Small intestine (tissue), 7 donors: ENCODE measurements around the gene BST1. TPM values are rescaled to one million over a fixed set of nuclear protein-coding genes. Genes with fewer than 3 reads are reported as not detected.

Experiments
- DNase-seq, 2 donors: peaks; one replicate each; pipeline versions ENCODE4 v3.0.0 to v3.0.0-alpha.2; 2013
- FAIRE-seq: peaks from 2 replicates; lab custom pipeline; 2012; peaks lifted over from hg19 to GRCh38; lab: Jason Lieb, UNC
- H3K27ac ChIP-seq, 3 donors: one replicate each; pipeline ENCODE4 v1.5.1; 2013; ENCODE audit warnings: low read length in 2 of 3, mild to moderate bottlenecking in 2 of 3, control low read depth in 1 of 3, inconsistent platforms in 1 of 3, low read depth in 1 of 3, moderate library complexity in 1 of 3
- H3K27me3 ChIP-seq, 3 donors: one replicate each; pipeline ENCODE4 v1.6.1; 2013; ENCODE audit warnings: low read length in 3 of 3, inconsistent platforms in 1 of 3; ENCODE audit not compliant: control insufficient read depth in 3 of 3, insufficient read depth in 3 of 3
- H3K36me3 ChIP-seq, 3 donors: one replicate each; pipeline ENCODE4 v1.6.1; 2013; ENCODE audit warnings: low read length in 3 of 3, inconsistent platforms in 1 of 3, low read depth in 1 of 3, mild to moderate bottlenecking in 1 of 3, moderate library complexity in 1 of 3; ENCODE audit not compliant: control insufficient read depth in 3 of 3, insufficient read depth in 2 of 3
- H3K4me1 ChIP-seq, 3 donors: one replicate each; pipeline ENCODE4 v1.6.1; 2013; ENCODE audit warnings: low read length in 2 of 3, inconsistent platforms in 1 of 3, low read depth in 1 of 3, mild to moderate bottlenecking in 1 of 3, moderate library complexity in 1 of 3; ENCODE audit not compliant: control insufficient read depth in 3 of 3, insufficient read depth in 2 of 3
- H3K4me3 ChIP-seq, 3 donors: one replicate each; pipeline ENCODE4 v1.5.1; 2013; ENCODE audit warnings: low read length in 3 of 3, control low read depth in 1 of 3, inconsistent platforms in 1 of 3, low read depth in 1 of 3, mild to moderate bottlenecking in 1 of 3, moderate library complexity in 1 of 3
- H3K9me3 ChIP-seq, 2 donors: one replicate each; pipeline ENCODE4 v1.6.1; 2013; ENCODE audit warnings: low read depth in 1 of 2, low read length in 1 of 2; ENCODE audit not compliant: control insufficient read depth in 2 of 2, insufficient read depth in 1 of 2
- WGBS, 3 donors: extraction: QIAGEN DNeasy Blood & Tissue Kit; methylation state at CpG; one replicate each; pipeline ENCODE4 v1.1.7; 2013; 5-methylcytosine and 5-hydroxymethylcytosine counted together
- polyA plus RNA-seq, 4 donors: library from polyadenylated mRNA; stranded (reverse) in 3 of 4; unstranded in 1 of 4; fragments of 200-250 nt in 3 of 4; fragments of 120-200 nt in 1 of 4; gene quantifications; one replicate each; pipeline versions ENCODE4 v1.2.1 to v1.2.3, GENCODE V29; 2013
- donor health status: healthy with polysubstance abuse.
- donor health status: control.
- donor health status: control.
- donor health status: Bipolar disorder and iron deficiency.
- donor health status: healthy.

BST1 gene
- polyA plus RNA-seq, 4 donors, result 13.4 to 83.8 (median 56.6) TPM

DNA sequence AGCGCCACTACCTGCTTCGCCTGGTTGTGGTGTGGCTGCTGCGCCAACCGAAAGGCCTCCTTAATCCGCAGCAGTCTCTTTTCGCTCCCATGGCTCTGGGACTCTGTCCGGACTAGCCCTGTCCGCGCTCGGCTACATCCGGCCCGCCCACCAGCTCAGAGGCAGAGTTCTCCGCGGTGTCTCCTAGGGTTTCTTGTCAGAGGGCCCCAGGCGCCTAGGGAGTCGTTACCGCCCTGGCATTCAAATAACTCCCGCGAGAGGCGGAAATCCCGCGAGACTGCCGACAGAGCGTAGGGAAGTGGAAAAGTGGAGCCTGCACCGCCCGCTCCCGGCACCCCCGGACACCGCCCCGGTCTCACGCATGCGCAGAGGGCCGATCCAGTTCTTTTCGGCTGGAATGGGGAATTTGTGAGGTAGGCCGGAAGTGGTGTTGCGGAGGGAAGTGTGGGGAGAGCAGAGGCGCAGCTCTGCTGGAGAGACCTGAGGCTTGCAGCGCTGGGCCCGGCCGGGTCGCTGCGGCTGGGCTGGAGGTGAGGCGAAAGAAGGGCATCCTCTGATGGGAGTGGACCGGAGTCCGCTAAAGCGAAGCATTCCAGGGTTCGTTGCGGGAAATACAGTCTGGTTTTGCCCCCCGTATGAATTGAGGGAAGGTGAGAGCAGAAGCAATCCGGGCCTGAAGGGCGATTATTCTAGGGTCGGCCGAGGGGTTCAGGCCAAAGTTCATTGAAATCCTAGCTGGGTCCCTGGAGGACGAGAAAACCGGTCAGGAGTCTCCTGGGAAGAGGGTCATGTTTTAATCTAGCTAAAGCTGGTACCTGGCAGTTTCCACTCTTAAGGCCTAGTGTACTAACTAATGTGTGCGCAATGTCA is 21.3 kb upstream of the BST1 start, which contains the start of gene FAM200B:
Gene FAM200B (plus strand): TSS at position 456 of the 870 bp plus-strand sequence. CDS start 5,151 bp downstream, outside the sequence.
- Histone ChIP-seq H3K27me3 (no peaks in the 10 kb centered on the region), H3K9me3 (no peaks in the 10 kb centered on the region), H3K27ac (peak within 1 kb of the TSS; percentile 86 to 99 (median 97)), H3K36me3 (peaks cover 0 to 2% (median 0%) of the 10 kb centered on the region in 3 donors), H3K4me1 (peaks cover 4 to 12% (median 4%) of the 10 kb centered on the region in 3 donors), H3K4me3 (peak within 1 kb of the TSS; percentile 71 to 90 (median 77))
- 0% methylated on average over 56 of the region's 56 CpGs for WGBS, 3 donors
- FAIRE-seq, result no peak
- DNase-seq, result peak; percentile 99

DNA sequence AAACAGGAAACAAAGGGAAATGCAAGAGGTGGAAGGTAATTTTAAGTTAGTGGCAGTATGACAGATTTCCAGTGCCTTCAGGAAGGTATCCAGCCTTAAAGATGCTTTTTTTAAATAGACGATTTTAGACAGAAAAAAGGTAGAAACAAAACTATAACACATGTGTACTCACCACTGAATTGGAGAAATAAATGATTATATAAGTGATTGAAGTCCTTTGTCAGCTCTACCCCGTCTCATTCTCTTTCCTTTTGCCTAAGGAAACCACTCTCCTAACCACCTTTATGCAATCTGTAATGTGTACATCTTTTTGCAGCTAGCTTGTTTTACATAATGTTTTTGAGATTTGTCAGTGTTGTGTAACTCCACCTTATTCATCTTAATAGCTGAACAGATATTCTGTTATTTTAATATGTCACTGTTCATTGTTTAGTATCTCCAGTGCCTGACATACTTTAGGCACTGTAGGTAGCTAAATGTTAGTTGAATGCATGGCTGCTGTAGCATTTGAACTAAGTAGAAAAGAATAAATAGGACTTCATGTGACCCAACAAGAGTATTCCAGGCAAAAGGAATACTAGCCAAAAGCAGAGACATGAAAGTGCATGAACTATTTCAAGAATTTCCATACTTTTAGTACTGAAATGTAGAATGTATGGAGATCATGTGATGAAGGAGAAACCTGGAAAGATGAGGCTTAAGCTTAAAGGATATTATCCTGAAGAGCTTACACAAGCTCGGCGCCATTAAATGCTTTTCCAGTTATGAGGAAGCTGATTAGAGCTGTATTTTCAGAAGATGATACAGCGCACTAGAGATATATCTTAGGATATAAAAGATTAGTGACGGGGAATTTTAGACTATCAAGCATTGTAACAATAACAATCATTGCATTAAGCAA is 20.4 kb upstream of the BST1 start:
- Histone ChIP-seq H3K4me3 (peak overlapping the region; percentile 71 to 90 (median 77)), H3K27ac (peak overlapping the region; percentile 86 to 99 (median 97)), H3K9me3 (no peaks in the 10 kb centered on the region), H3K36me3 (peaks cover 0 to 2% (median 0%) of the 10 kb centered on the region in 3 donors), H3K27me3 (no peaks in the 10 kb centered on the region), H3K4me1 (peaks cover 4 to 12% (median 4%) of the 10 kb centered on the region in 3 donors)
- FAIRE-seq (no peak), DNase-seq (peak; percentile 27 to 55)
- 7 to 40% (median 25%) methylated on average over 6 of the region's 6 CpGs for WGBS, 3 donors

DNA sequence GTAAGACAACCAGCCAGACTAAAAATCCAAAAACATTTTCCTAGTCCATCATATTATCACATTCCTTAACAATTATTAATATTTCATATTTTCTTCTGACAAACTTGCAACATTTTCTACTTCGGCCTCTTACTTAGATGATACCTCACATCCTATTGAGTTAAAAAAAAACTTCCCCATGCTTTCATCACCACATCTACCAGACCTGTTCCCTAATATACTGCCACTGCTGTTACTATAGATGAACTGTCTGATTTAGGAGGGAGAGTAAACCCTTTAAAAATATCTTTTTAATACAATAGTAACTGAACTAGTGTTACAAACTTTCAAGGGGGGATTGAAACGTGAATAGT is 19.7 kb upstream of the BST1 start:
- FAIRE-seq, result no peak

GRCh38 chr4:15684498-15684897 is 18.4 kb upstream of the BST1 start:
- DNase-seq (no peak), FAIRE-seq (no peak)
- Histone ChIP-seq H3K27ac (no peak overlapping the region), H3K4me3 (no peak overlapping the region), H3K4me1 (peaks cover 4 to 10% (median 4%) of the 10 kb centered on the region in 3 donors), H3K27me3 (no peaks in the 10 kb centered on the region), H3K9me3 (no peaks in the 10 kb centered on the region), H3K36me3 (peaks cover 0 to 5% (median 3%) of the 10 kb centered on the region in 3 donors)
- whole genome bisulfite sequencing, 3 donors, result 84 to 100% (median 97%) methylated on average over 1 of the region's 1 CpG

More for the DNA sequence above, 19.7 kb upstream of the BST1 start:
- H3K27ac ChIP-seq, result peak overlapping the region in 1 of 3 donors; percentile 97
- peaks cover 0 to 2% (median 0%) of the 10 kb centered on the region in 3 donors for H3K36me3 ChIP-seq
- 53 to 73% (median 65%) methylated on average over 2 of the region's 2 CpGs for WGBS, 3 donors
- peak overlapping the region in 2 of 3 donors; percentile 71 to 77 for H3K4me3 ChIP-seq
- DNase-seq, result no peak
- no peaks in the 10 kb centered on the region for H3K9me3 ChIP-seq
- peaks cover 4 to 12% (median 4%) of the 10 kb centered on the region in 3 donors for H3K4me1 ChIP-seq
- no peaks in the 10 kb centered on the region for H3K27me3 ChIP-seq

DNA sequence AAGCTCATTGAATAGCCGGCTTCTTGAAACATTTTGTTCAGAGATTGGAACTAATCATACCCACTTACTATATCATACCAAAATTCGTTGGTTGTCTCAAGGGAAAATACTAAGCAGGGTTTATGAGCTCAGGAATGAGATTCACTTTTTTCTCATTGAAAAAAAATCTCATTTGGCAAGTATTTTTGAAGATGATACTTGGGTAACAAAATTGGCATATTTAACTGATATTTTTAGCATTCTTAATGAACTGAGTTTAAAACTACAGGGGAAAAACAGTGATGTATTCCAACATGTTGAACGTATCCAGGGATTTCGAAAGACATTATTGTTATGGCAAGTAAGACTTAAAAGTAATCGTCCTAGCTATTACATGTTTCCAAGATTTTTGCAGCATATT is 14.8 kb upstream of the BST1 start:
- H3K36me3 ChIP-seq, result peaks cover 0 to 5% (median 4%) of the 10 kb centered on the region in 3 donors
- 86 to 90% (median 90%) methylated on average over 5 of the region's 5 CpGs for WGBS, 3 donors
- H3K27ac ChIP-seq, result no peak overlapping the region
- H3K4me1 ChIP-seq, result peaks cover 4 to 8% (median 8%) of the 10 kb centered on the region in 3 donors
- H3K27me3 ChIP-seq, result no peaks in the 10 kb centered on the region
- FAIRE-seq (no peak), DNase-seq (no peak)
- no peaks in the 10 kb centered on the region for H3K9me3 ChIP-seq
- no peak overlapping the region for H3K4me3 ChIP-seq

- 87 to 97% (median 95%) methylated on average over 2 of the region's 2 CpGs for WGBS, 3 donors
- H3K27ac ChIP-seq, result no peak overlapping the region
- peaks cover 0 to 4% (median 2%) of the 10 kb centered on the region in 3 donors for H3K4me1 ChIP-seq
- no peak for FAIRE-seq
- no peak for DNase-seq
- H3K27me3 ChIP-seq, result no peaks in the 10 kb centered on the region
- no peak overlapping the region for H3K4me3 ChIP-seq
- H3K36me3 ChIP-seq, result peaks cover 0 to 5% (median 4%) of the 10 kb centered on the region in 3 donors
- peaks cover 0 to 3% of the 10 kb centered on the region in 2 donors for H3K9me3 ChIP-seq
Observed at GRCh38 chr4:15689540-15689939, 13.3 kb upstream of the BST1 start.

- peaks cover 0 to 4% (median 3%) of the 10 kb centered on the region in 3 donors for H3K36me3 ChIP-seq
- DNase-seq, result no peak
- WGBS, 3 donors, result 82 to 92% (median 88%) methylated on average over 7 of the region's 7 CpGs
Observed at GRCh38 chr4:15690020-15690809, 12.7 kb upstream of the BST1 start.

More at GRCh38 chr4:15690020-15690809, 12.7 kb upstream of the BST1 start:
- no peak overlapping the region for H3K27ac ChIP-seq
- H3K9me3 ChIP-seq, result peaks cover 0 to 3% of the 10 kb centered on the region in 2 donors
- peaks cover 0 to 4% (median 0%) of the 10 kb centered on the region in 3 donors for H3K4me1 ChIP-seq
- no peaks in the 10 kb centered on the region for H3K27me3 ChIP-seq
- no peak for FAIRE-seq
- H3K4me3 ChIP-seq, result no peak overlapping the region
